GM12801 (cell line): ENCODE results near the gene CENPX.

Experiments used
- CTCF ChIP-seq: IDR thresholded peaks from one replicate; pipeline ENCODE4 v1.5.1; 2011; ENCODE audit warnings: control low read depth; ENCODE audit not compliant: insufficient read length; ENCODE audit errors: extremely low read depth

CENPX gene

GRCh38 chr17:82035488-82035887 is 12.8 kb upstream of the CENPX start:
- no peak for TF ChIP-seq CTCF

GRCh38 chr17:82034371-82035011 is 11.8 kb upstream of the CENPX start:
- no peak for TF ChIP-seq CTCF

GRCh38 chr17:82033359-82034085 is 10.8 kb upstream of the CENPX start:
- TF ChIP-seq CTCF: no peak

GRCh38 chr17:82031885-82032627 is 9.4 kb upstream of the CENPX start:
- no peak for TF ChIP-seq CTCF

GRCh38 chr17:82031303-82031884 is 8.7 kb upstream of the CENPX start, which contains the start of gene RAC3:
Gene RAC3 (plus strand): TSS chr17:82031678. CDS start chr17:82031762, 84 bp downstream.
- no peak for TF ChIP-seq CTCF

GRCh38 chr17:82030470-82031302 is 8.0 kb upstream of the CENPX start:
- TF ChIP-seq CTCF: no peak
